HFF-Myc (cell line): ENCODE measurements around the gene RPS6KA3.

Experiments used
- DNase-seq: peaks from one replicate; pipeline ENCODE4 v3.0.0-alpha.2; 2011; ENCODE audit warnings: low read depth; ENCODE audit errors: extremely low read depth
- H3K4me3 ChIP-seq: replicated peaks from 2 replicates; pipeline ENCODE4 v1.5.1; 2011; ENCODE audit warnings: low read depth, mild to moderate bottlenecking, control low read depth, low read length
- TF ChIP-seq, protein P1 (sequence below): IDR thresholded peaks from 2 replicates; pipeline ENCODE4 v1.5.1; 2012; ENCODE audit warnings: mild to moderate bottlenecking, low read depth, low read length, control low read depth; ENCODE audit errors: missing control alignments

Gene RPS6KA3

DNA sequence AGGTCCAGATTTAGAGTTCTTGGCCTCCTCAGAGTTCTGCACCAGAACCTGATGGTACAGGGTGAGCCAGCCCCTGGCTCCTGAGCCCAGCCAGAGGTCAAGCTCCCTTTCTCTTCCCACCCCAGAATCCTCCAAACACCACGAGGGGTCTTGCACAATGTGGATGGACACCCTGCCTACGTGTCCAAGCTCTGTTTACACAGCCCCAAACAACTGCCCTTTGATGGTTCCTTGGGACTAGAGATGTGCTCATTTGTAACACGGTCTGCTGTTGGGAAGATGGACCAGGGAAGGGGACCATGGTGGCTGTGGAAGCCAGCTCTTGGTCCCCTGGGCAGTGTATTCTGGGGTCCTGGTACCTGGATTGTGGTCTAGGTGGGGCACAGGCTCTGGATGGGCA, 40.0 kb upstream of the RPS6KA3 start:
- no peak for DNase-seq
- TF ChIP-seq, protein P1, sequence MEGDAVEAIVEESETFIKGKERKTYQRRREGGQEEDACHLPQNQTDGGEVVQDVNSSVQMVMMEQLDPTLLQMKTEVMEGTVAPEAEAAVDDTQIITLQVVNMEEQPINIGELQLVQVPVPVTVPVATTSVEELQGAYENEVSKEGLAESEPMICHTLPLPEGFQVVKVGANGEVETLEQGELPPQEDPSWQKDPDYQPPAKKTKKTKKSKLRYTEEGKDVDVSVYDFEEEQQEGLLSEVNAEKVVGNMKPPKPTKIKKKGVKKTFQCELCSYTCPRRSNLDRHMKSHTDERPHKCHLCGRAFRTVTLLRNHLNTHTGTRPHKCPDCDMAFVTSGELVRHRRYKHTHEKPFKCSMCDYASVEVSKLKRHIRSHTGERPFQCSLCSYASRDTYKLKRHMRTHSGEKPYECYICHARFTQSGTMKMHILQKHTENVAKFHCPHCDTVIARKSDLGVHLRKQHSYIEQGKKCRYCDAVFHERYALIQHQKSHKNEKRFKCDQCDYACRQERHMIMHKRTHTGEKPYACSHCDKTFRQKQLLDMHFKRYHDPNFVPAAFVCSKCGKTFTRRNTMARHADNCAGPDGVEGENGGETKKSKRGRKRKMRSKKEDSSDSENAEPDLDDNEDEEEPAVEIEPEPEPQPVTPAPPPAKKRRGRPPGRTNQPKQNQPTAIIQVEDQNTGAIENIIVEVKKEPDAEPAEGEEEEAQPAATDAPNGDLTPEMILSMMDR: no peak
- H3K4me3 ChIP-seq: no peak overlapping the region

DNA sequence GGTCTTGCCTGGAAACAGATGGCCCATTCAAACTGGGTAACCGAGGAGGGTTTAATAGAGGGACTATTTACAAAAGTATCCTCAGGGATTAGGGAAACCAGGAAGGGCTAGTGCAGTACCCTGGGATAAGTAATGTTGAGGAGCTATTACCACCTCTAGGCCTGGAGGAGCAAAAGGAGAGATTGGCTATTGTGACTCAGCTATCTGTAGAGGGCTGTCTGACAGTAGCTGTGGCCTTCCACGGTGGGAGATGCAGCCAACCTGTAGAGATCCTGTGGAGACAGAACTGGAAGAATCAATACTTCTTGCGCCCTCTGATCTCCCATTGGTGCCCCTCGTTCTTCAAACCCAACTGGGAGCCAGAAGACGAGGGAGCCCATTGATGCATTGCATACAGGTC, 34.1 kb upstream of the RPS6KA3 start:
- no peak overlapping the region for H3K4me3 ChIP-seq
- TF ChIP-seq, protein P1: no peak
- no peak for DNase-seq

DNA sequence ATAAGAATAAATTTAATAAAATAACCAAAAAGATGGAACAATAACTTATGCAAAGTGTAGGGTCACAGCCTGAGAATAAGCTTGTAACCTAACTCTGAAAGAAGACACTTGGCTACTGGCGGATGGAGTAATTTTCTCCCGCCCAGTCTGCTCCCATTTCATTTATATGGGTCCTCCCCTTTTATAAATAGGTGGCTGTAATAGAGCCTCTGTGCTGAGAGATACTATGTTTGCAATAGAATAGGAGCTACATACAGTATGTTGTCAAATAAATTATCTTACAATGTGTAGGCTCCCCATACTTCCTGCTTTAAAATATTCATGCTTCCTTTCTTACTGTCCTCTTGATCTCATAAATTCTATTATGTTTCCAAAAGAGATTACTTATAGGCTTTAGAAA, 28.2 kb upstream of the RPS6KA3 start:
- no peak overlapping the region for H3K4me3 ChIP-seq
- DNase-seq: no peak
- TF ChIP-seq, protein P1: no peak

DNA sequence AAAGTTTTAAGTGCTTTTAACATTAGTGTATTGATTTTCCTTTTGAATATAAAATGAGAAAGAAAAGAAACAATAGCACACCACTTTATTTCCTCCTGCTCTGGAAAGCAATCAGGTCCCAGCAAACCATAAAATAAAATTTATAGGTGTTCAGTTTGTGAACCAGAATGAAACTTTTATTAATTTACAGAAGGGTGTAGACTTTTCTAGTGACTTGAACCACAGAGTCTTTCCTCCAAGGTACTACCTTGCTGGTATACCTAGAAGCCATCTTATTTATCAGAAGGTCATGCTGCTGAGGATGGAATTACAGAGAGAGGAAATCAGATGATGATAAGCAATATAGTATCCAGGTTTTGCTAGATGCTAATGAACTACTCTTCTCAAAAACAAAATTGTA, 27.6 kb upstream of the RPS6KA3 start:
- no peak for DNase-seq

DNA sequence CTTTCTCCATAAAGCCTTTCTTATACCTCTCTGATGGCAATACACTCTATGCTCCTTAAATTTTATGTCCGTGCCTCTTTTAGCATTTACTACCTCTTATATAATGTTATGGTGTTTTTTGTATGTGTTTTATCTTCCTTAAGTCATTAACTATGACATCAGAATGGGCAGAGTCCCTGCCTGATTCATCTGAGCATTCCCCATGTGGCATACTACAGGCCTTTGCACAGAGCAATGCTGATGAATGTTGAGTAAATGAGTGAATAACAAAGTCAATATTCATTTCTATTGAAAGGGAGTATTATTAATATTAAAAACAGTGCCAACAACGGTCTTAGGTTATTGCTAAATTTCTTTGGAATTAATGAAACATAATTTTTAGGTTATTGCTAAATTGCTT, 18.8 kb upstream of the RPS6KA3 start:
- no peak for DNase-seq
- no peak overlapping the region for H3K4me3 ChIP-seq

More for the DNA sequence above, 27.6 kb upstream of the RPS6KA3 start:
- no peak overlapping the region for H3K4me3 ChIP-seq
- TF ChIP-seq, protein P1: no peak

DNA sequence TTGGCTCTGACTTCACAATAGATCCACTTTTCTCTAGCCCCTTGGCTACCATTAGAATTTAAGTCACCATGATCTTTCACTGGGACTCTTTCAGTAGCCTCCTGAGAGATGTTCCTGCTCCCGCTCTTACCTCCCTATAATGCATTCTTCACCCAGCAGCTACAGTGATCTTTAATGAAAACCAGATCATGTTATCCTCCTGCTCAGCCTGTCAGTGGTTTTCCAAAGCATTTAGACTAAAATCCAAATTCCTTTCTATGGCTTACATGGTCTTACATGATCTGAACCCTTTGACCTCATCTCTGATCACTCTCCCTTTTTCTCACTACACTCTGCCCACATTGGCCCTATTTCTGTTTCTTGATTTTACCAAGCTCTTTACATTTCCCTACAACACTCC, 18.3 kb upstream of the RPS6KA3 start:
- no peak for DNase-seq
- no peak overlapping the region for H3K4me3 ChIP-seq
- TF ChIP-seq, protein P1: no peak

More for the DNA sequence above, 18.8 kb upstream of the RPS6KA3 start:
- TF ChIP-seq, protein P1: no peak

DNA sequence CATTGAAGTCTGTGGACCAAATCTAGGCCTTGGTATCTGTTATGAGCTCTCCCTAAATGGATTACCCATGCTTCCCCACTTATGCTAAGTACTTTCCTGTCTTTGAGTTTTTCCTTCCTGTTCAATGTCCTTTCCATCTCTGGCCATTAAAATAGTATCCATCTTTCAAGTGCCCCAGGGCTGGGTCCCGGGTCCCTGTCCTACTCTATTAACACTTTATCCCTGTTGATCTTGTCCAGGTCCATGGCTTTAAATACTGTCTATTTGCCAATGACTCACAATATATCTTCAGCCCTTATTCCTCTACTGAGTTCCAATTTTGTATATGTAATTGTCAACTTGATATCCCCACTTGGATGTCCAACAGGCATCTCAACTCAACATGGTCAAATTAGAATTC, 17.7 kb upstream of the RPS6KA3 start:
- TF ChIP-seq, protein P1: no peak
- no peak for DNase-seq
- no peak overlapping the region for H3K4me3 ChIP-seq
